Measurements from ENCODE around the gene RAP2A.

RAP2A gene

GRCh38 chr13:97423300-97424045 lies 10.5 kb upstream of the RAP2A start:
- no peak for DNase-seq

- no peak for DNase-seq
Observed at GRCh38 chr13:97425590-97425989, 8.4 kb upstream of the RAP2A start.

GRCh38 chr13:97426695-97427094 lies 7.3 kb upstream of the RAP2A start:
- no peak for DNase-seq

- DNase-seq = no peak
Observed at GRCh38 chr13:97429681-97430081, 4.3 kb upstream of the RAP2A start.

GRCh38 chr13:97430296-97430695 lies 3.7 kb upstream of the RAP2A start:
- DNase-seq = no peak

GRCh38 chr13:97431171-97431764 lies 2.7 kb upstream of the RAP2A start:
- no peak for DNase-seq

- no peak for DNase-seq
Observed at GRCh38 chr13:97432232-97432916, 1.6 kb upstream of the RAP2A start.

GRCh38 chr13:97432917-97433726 lies 847 bp upstream of the RAP2A start:
- DNase-seq = peak; percentile 99

- DNase-seq = peak; percentile 25
Observed at GRCh38 chr13:97434397-97435201, 630 bp downstream of the RAP2A start.

- DNase-seq = no peak
Observed at GRCh38 chr13:97435323-97435722, 1.4 kb downstream of the RAP2A start.

GRCh38 chr13:97435794-97436193 lies 1.8 kb downstream of the RAP2A start:
- DNase-seq = no peak

GRCh38 chr13:97436845-97437244 lies 2.9 kb downstream of the RAP2A start:
- no peak for DNase-seq

- DNase-seq = no peak
Observed at GRCh38 chr13:97437729-97438128, 3.8 kb downstream of the RAP2A start.

- no peak for DNase-seq
Observed at GRCh38 chr13:97438856-97439595, 5.1 kb downstream of the RAP2A start.

GRCh38 chr13:97440598-97441170 lies 6.7 kb downstream of the RAP2A start:
- DNase-seq = no peak

GRCh38 chr13:97441368-97441767 lies 7.4 kb downstream of the RAP2A start:
- no peak for DNase-seq

GRCh38 chr13:97445522-97446187 lies 11.7 kb downstream of the RAP2A start:
- DNase-seq = no peak

- DNase-seq = no peak
Observed at GRCh38 chr13:97446448-97446847, 12.5 kb downstream of the RAP2A start.

- no peak for DNase-seq
Observed at GRCh38 chr13:97448503-97449251, 14.7 kb downstream of the RAP2A start.

- no peak for DNase-seq
Observed at GRCh38 chr13:97454699-97455098, 20.7 kb downstream of the RAP2A start.

Data from CD4-positive, alpha-beta T cell treated with Interleukin-15 for 1 hour (primary cell).